Endometrial microvascular endothelial cells (primary cell): ENCODE results near the gene FGF1. TPM values are rescaled to one million over a fixed set of nuclear protein-coding genes. Genes with fewer than 3 reads are reported as not detected.

Source experiments
- in situ Hi-C: cut with HindIII; loops from 2 replicates; pipeline ENCODE4 v1.10.0; 2017; ENCODE audit warnings: low sequenced_read_pairs, low pct_unique_long_range_greater_than_20kb; ENCODE audit errors: inconsistent ontology term
- total RNA-seq: library from RNA; depleted of rRNA; stranded (reverse); fragments of >200 nt; gene quantifications from one replicate; pipeline ENCODE4 v1.2.3, GENCODE V29; 2015; ENCODE audit errors: inconsistent ontology term

FGF1 gene
- total RNA-seq, 1 donor from 2014 or later, result 0.37 TPM

DNA sequence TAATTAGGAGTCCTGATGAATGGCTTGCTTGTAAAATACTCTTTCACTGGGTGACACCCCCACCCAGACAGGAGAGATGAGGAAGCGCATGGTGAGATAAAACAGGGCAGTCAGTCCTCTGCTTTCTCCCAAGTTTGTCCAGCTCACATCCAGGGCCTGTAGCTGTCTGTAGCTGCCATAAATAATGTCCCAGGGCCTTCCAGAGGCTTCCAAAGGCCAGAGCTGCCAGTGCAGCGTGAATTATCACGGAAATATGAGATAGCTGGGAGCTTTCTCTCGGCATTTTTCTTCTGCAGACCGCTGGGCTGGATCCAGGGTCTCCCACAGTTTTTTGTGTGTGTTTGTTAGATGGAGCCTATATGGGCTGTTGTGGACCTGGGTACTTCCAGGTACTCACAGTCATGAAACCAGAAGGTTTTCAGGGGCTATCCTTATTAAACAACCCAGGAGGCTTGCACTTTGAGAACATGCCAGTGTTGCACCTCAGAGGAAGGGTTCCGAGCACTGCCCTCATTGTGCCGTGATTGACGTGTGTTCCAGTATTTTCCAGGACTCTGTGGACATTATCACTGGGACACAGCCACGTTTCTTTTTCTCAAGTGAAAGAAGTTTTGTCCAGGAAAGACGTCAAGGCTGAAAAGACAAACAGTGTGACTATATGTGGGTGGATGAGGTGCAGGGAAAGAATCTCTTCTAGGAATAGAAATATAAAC, 117.5 kb downstream of the FGF1 start:
- in situ Hi-C loops, result no loop called here

DNA sequence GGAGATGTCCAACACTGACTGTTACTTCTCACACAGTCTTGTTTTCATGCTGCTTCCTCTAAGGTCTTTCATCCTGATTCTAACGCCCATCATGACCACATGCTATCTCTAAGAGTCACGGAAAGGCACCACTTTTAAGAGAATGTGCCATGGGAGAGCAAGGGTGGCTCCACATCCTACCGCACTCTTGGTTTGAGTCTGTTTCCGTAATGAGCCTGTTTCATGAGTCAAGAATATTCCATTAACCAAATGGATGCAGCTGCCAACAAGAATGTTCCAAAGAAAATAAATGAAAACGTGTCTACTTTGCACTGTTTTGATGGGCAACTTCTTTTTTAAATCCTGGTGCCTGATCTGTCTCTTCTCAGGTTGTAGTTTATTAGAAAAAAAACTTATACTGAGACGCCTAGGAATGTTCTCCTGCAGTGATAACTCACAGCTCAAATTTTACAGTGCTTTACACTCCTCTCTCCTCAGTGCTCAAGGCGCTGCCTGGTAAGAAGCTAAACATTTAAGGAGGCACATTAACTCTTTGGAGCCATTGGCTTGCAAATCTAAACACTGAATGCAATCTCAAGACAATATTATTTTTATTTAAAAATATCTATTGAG, 124.3 kb downstream of the FGF1 start:
- in situ Hi-C loops, result no loop called here

DNA sequence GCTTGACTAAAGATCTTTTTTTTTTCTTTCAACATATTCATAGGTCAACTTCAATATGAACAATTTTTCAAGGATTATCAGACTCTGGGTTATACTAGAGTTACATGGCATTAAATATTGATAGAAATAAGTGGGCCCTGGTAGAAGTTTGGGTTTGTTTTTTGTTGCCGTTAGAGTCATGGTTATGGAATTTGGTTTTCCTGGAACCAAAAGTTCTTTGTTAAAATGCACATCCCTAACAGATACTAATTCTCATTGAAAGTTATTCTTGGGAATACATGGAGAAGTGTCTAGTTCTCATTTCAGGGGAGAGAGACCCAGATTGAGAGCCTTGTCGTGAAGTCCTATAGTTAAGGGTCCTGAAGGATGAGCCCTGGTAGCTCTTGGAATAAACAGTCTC, 124.9 kb downstream of the FGF1 start:
- in situ Hi-C loops, result no loop called here

DNA sequence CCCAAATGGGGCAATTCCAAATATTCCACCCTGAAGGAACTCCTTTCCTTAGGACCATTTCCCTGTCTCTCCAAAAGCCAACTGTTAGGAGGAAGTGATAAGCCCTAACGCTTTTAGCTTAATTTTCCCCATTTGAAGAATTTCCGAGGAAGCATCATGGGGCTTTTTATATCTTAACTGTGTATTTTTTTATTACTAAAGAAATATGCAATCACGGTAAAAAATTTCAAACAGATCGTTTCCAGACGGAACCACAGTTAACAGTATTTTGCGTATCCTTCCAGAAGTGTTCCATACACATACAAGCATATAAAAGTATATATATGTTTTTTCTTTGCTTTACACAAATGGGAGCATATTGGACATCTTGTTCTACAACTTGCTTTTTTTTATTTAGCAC, 133.8 kb downstream of the FGF1 start:
- in situ Hi-C loops, result no loop called here

DNA sequence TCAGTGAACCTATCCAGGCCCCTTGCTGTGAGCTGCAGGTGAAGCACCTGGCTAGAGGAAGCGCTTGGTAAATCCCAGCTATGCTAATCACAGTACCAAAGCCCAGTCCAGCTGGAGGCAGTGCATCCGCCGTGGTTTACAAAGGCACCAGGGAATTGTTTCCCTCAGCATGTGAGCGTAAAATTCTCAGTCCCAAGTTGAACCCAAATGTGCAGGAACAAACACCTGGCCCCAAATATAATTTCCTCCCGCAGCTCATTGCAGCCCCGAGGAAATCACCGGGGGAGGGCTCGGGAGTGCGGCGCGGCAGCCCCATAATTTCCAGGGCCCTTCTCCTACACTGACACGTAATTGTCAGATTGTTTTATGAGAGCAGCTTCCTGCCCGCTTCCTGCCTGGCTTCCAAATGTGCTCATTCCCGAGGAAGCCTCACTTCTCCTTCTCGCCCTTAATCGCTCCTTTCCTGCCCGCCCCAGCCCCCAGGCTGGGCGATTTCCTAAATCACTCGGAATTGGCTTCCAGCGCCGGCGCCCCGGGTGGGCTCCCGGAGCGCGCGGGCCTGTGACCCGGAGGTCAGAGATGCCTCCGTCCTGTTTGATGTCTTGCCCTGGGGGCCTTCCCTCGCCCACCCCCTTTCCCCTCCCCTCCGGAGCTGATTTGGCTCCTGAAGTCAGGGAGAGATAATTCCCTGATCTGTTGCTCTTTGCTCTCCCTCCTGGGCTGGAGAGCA, 134.4 kb downstream of the FGF1 start:
- in situ Hi-C loops, result no loop called here

DNA sequence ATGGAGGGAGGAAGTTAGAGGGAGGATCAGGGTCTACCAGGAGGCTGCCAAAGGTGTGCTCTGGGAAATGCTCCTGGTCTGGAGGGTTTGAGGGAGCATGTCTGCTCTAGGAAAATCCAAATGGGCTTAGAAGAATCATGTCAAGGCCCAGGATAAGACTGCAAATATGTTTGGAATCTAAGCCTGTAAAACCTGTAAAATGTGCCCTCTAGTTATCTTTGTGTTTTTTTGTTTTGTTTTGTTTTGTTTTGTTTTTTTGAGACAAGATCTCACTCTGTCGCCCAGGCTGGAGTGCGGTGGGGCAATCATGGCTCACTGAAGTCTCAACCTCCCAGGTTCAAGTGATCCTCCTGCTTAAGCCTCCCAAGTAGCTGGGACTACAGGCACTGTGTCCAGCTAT, 135.4 kb downstream of the FGF1 start:
- in situ Hi-C loops, result no loop called here

DNA sequence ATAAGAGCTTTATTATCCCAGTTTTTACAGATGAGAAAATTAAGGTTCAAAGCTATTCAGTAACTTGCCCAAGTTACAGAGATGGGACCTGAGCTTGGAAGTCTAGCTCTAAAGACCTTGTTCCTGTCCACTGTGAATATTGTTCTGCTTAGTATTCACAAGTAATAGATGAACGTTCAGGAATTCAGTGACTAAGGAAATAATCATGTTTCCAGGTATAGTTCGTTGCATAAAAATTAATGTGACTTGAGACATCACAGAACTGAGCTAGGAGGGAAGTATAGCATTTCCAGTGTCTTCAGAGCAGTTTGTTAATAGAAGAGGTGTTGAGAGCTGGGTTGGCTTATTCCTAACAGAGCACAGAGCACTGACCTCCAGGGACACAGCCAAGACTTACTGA, 136.1 kb downstream of the FGF1 start:
- in situ Hi-C loops, result loop anchor here (5.0 to 10.0 kb wide), 4 partner anchors 125 to 398 kb away; no protein-coding TSS in a partner anchor

DNA sequence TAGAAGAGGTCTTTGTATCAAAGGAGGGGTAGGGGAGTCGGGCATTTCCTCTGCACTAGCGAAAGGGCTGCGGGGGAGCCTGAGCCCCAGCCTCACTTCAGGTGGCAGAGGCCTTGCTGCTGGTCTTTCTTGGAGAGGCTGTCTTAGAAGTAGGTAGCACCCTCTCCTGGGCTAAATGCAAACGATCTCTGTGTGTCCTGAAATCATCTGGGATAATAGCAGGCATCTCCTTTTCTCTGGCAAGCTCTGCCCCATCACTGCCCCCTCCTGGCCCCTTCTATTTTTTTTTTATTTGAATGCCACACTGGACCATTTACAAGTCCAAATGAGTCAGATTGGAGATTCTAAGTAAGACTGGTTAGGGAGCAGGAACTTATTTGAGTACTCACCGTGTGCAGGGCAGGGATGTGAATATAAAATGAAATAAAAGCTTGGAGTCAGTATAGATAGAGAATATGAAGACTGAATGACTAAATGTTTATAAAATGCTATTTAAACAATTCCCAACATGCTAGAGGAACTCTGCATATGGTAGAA, 137.1 kb downstream of the FGF1 start:
- in situ Hi-C loops, result loop anchor here (5.0 to 10.0 kb wide), 4 partner anchors 124 to 397 kb away; no protein-coding TSS in a partner anchor

DNA sequence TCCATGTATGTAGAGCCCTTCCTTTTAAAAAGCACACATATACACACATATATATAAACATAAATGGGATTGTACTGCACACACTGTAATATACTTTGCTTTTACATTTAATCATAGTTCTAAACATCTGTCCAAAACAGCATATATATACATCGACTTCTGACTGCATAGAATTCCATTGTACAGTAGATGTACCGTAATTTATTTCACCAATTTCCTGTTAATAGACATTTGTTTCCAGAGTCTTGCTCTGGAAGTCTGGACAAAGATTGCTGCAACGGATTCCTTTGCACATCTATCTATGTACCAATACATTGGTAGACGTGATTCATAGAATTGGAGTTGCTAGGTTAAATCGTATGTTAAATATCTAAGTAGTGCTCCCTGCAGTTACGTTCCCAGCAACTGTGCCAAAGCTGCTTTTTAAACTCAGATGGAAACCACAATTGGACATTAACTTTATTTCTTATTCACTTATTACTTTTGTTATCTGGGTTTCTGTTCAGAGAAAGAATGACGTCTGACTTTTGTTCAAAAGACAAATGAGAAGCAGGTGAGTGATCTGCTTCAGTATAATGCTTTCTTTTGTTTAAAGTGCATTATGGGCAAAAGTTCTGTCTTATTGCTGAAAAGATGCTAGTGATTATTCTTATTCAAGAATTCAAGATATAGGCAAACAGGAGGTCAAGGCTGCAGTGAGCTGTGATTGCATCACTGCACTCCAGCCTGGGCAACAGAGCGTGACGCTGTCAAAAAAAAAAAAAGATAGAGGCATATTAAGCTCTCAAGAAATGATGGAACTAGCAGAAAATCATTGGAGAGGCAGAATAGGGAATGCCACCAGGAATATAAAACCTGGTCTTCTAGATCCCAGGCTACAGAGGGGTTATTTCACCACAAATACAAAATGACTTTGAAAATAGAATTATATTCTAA, 138.2 kb downstream of the FGF1 start:
- in situ Hi-C loops, result loop anchor here (5.0 to 10.0 kb wide), 4 partner anchors 123 to 395 kb away; no protein-coding TSS in a partner anchor

DNA sequence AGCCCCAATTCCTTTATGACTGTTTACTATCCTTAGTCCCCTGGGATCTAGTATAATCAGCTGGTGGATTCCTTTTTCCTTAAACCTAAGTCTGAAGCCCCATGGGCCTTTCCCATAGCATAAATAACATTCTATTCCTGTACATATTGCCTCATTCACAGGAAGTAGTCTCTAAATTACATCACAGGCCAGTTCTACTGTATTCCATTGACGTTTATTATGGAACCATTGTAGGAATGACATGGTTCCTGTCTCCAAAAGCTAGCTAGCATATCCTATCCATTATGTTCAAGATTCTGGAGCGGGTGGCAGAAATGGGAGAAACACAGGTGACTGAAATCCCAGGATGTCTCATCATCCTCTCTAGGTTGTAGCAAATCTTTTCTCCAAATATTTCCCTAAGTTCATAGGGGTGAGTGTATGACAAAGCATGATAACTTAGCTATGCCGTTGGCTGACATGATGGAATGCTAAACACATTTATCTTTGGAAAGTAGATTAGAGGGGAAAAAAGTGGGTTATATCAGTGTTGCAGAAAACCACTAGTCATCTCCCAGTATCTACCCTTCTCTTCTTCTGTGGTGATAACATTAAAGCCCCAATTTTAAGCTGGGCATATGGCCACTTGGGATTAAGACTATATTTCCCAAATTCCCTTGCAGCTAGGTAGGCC, 140.1 kb downstream of the FGF1 start:
- in situ Hi-C loops, result loop anchor here (5.0 to 10.0 kb wide), 4 partner anchors 121 to 393 kb away; no protein-coding TSS in a partner anchor

DNA sequence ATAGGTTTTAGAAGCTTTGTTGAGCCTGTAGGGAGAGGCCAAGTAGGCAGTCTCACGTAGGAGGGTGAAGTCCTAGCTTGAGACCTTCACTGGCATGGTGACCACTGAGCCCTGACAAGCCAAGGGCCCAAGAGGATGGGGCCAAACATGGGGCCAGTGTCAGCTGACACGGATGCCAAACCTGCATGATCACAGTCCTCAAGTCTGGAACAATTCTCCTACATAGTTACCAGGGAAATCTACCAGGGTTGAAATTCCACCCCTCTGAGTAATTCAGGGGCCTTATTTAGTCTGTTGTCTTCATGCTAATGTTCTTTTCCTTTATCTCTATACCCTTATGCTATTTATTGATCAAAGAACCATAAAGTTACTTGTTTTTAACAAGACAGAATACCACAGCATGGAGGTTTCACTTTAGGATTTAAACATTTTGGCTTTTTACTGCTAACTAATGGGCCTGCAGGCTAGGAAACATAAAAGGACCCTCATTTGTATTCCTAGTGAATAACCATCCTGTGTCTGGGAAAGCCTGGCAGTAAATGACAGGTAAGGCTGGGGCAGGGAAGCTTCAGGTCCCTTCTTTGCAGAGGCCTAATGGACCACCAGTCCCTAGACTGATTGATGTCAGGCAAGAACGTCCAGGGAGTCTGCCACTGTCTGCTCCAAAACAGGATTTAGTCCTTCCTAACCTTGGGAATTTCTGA, 140.8 kb downstream of the FGF1 start:
- in situ Hi-C loops, result loop anchor here (5.0 to 10.0 kb wide), 4 partner anchors 120 to 393 kb away; no protein-coding TSS in a partner anchor

DNA sequence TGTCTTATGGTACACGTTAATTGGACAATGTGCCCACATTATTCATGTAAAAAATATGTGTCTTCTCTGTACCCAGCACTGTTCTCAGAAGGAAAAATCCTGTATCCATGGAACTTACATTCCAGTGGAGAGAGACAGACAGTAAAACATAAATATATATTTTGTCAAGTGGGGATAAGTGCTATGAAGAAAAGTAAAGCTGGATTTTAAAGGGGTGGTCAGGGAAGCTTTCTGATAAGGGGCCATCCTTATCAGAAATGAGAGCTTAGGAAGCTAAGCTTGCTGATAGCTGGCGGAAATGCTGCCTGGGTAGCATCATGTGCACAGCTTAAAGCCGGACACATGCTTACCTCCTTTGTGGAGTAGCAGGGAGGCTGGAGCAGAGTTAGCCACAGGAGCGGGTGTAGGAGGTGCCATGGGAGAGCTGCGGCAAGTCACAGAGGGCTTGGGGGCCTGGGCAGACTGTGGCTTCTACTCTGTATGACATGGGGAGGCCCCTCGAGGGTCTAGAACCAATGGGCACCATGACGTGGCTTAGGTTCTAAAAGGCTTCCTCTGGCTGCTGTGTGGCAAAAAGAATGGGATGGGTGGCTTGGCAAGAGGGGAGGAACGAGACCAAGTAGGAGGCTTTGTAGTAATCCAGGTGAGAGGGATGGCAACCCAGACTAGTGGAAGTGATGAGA, 141.7 kb downstream of the FGF1 start:
- in situ Hi-C loops, result loop anchor here (10.0 kb wide), 2 partner anchors 119 to 179 kb away; no protein-coding TSS in a partner anchor

DNA sequence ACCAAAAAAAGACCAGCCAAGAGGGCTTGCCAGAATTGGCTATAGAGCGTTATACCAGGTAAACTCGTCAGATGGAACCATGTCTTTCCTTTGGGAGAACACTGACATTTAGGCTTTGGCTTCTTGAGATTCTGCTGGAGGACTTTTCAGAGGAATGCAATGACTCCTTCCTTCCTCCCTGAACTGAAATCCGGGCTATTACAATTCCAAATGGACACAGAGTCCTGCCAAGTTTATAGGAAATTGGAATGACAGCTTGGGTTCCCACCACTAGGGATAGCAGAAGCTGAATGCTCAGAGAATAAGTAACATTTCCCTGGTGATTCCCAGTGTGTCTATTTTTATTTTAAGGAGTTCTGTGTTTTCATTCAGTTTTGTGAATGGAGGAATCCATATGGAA, 143.0 kb downstream of the FGF1 start:
- in situ Hi-C loops, result loop anchor here (10.0 kb wide), 2 partner anchors 118 to 178 kb away; no protein-coding TSS in a partner anchor
